K562 (cell line): Measurements from ENCODE around the gene PSRC1. TPM values are rescaled to one million over a fixed set of nuclear protein-coding genes. Genes with fewer than 3 reads are reported as not detected.

ENCODE experiments used
- GABPA ChIP-seq: fragments of 200-800 bp; sonication (Bioruptor generic); conservative IDR thresholded peaks from 2 replicates; pipeline ENCODE4 v1.6.1; 2016; ENCODE audit warnings: low read depth, missing genetic modification characterization, missing compliant biosample characterization
- MTA1 ChIP-seq: fragments of 450-650 bp; IDR thresholded peaks from 2 replicates; pipeline ENCODE4 v1.6.1; 2017; ENCODE audit warnings: borderline replicate concordance
- POLR2G ChIP-seq: fragments of 200-400 bp; formaldehyde crosslinking; IDR thresholded peaks from 2 replicates; pipeline ENCODE4 v1.6.1; 2017; ENCODE audit warnings: low read depth, mild to moderate bottlenecking, antibody characterized with exemption, low read length, moderate library complexity
- RBFOX2 ChIP-seq: fragments of 200-400 bp; formaldehyde crosslinking; IDR thresholded peaks from 2 replicates; pipeline ENCODE4 v1.6.1; 2017; ENCODE audit warnings: low read depth, mild to moderate bottlenecking, low read length, moderate library complexity
- RERE ChIP-seq: sonication (generic); formaldehyde crosslinking; IDR thresholded peaks from 2 replicates; pipeline ENCODE4 v1.8.0; 2023; ENCODE audit warnings: missing genetic modification reagents, mild to moderate bottlenecking, borderline replicate concordance
- TCF15 ChIP-seq: fragments of 250-450 bp; sonication (Bioruptor Pico); IDR thresholded peaks from 2 replicates; pipeline ENCODE4 v1.8.0; 2022; ENCODE audit warnings: moderate library complexity, mild to moderate bottlenecking, inconsistent platforms
- TEAD2 ChIP-seq: fragments of 450-650 bp; IDR thresholded peaks from 2 replicates; pipeline ENCODE4 v1.6.1; 2016; ENCODE audit warnings: missing genetic modification characterization, control low read depth, missing compliant biosample characterization
- ZFP30 ChIP-seq: fragments of 250-450 bp; sonication (Bioruptor Pico); IDR thresholded peaks from 2 replicates; pipeline ENCODE4 v1.8.0; 2022; ENCODE audit warnings: moderate library complexity, mild to moderate bottlenecking, inconsistent platforms, borderline replicate concordance
- ZNF175 ChIP-seq: fragments of 200-800 bp; sonication (Bioruptor generic); IDR thresholded peaks from 2 replicates; pipeline ENCODE4 v1.6.1; 2016; ENCODE audit warnings: low read depth, mild to moderate bottlenecking, missing genetic modification characterization, missing compliant biosample characterization
- ZNF398 ChIP-seq: fragments of 250-450 bp; sonication (Bioruptor Pico); IDR thresholded peaks from 2 replicates; pipeline ENCODE4 v1.8.0; 2021; ENCODE audit warnings: moderate library complexity, mild to moderate bottlenecking, inconsistent platforms
- ZNF436 ChIP-seq: fragments of 250-450, 450-650 bp; sonication (Bioruptor Pico); formaldehyde crosslinking; IDR thresholded peaks from 2 replicates; pipeline ENCODE4 v1.7.0; 2020; ENCODE audit warnings: mild to moderate bottlenecking
- ZNF79 ChIP-seq: fragments of 250-450 bp; sonication (Bioruptor Pico); IDR thresholded peaks from 2 replicates; pipeline ENCODE4 v1.4.0; 2020; ENCODE audit warnings: low read depth, mild to moderate bottlenecking, moderate library complexity
- polyA plus RNA-seq, 8 experiments: library from polyadenylated mRNA; depleted of rRNA in 4 of 8; stranded (reverse) in 5 of 8; unstranded in 3 of 8; fragments of >200 nt; fragmentation: Nextera tagmentation in 2 of 8; fragmentation: Illumina TruSeq in 1 of 8; extraction: Ambion mirVana in 2 of 8; extraction: Trizol in 1 of 8; gene quantifications; 2 replicates each; pipeline versions ENCODE4 v1.2.1 to v1.2.3, GENCODE V29; 2011 to 2014; ENCODE audit warnings: inconsistent platforms in 1 of 8, missing spikeins in 1 of 8
- total RNA-seq, 7 experiments: library from RNA; depleted of rRNA in 6 of 7; stranded (reverse); fragments of >200 nt in 6 of 7; fragmentation: Illumina TruSeq in 2 of 7; extraction: Trizol in 2 of 7; gene quantifications; 2 replicates each; pipeline versions ENCODE4 v1.2.1 to v1.2.3, GENCODE V29; 2011 to 2021; ENCODE audit warnings: low replicate concordance in 1 of 7
- TF ChIP-seq, protein P1 (sequence below): sonication (generic); formaldehyde crosslinking; IDR thresholded peaks from 2 replicates; pipeline ENCODE4 v1.4.0; 2020; ENCODE audit warnings: mild to moderate bottlenecking, missing genetic modification reagents
- TF ChIP-seq, protein P2 (sequence below): IDR thresholded peaks from 3 replicates; pipeline ENCODE4 v1.6.1; 2011; ENCODE audit warnings: borderline replicate concordance, mild to moderate bottlenecking; ENCODE audit not compliant: insufficient read length, insufficient read depth

PSRC1 gene
- total and polyA plus RNA-seq, 9 of the 15 experiments (the other 6 are each of a cell fraction or from before 2014, with no cell fraction given) = 6.5 to 65.2 (median 39.3) TPM

GRCh38 chr1:109298666-109299557 lies 16.0 kb upstream of the PSRC1 start (continued):
- TF ChIP-seq, protein P1, sequence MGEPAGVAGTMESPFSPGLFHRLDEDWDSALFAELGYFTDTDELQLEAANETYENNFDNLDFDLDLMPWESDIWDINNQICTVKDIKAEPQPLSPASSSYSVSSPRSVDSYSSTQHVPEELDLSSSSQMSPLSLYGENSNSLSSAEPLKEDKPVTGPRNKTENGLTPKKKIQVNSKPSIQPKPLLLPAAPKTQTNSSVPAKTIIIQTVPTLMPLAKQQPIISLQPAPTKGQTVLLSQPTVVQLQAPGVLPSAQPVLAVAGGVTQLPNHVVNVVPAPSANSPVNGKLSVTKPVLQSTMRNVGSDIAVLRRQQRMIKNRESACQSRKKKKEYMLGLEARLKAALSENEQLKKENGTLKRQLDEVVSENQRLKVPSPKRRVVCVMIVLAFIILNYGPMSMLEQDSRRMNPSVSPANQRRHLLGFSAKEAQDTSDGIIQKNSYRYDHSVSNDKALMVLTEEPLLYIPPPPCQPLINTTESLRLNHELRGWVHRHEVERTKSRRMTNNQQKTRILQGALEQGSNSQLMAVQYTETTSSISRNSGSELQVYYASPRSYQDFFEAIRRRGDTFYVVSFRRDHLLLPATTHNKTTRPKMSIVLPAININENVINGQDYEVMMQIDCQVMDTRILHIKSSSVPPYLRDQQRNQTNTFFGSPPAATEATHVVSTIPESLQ = no peak
- TF ChIP-seq RERE (CRISPR knock-in tag) (no peak), GABPA (tag) (peak; percentile 18; the same call in 1 of the 2 replicates), TEAD2 (tag) (no peak), TCF15 (CRISPR knock-in tag) (no peak), POLR2G (no peak), ZNF398 (CRISPR knock-in tag) (no peak), ZNF175 (CRISPR knock-in tag) (peak; percentile 81; the same call in 1 of the 2 replicates), MTA1 (no peak), ZNF79 (CRISPR knock-in tag) (no peak), RBFOX2 (0 out of 2 replicates have a peak, but pooled peaks have one; percentile 31), ZNF436 (CRISPR knock-in tag) (no peak), ZFP30 (no peak)
- TF ChIP-seq, protein P2, sequence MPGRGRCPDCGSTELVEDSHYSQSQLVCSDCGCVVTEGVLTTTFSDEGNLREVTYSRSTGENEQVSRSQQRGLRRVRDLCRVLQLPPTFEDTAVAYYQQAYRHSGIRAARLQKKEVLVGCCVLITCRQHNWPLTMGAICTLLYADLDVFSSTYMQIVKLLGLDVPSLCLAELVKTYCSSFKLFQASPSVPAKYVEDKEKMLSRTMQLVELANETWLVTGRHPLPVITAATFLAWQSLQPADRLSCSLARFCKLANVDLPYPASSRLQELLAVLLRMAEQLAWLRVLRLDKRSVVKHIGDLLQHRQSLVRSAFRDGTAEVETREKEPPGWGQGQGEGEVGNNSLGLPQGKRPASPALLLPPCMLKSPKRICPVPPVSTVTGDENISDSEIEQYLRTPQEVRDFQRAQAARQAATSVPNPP = no peak
